HG03558 (cell line): Measurements from ENCODE around the gene TOR2A.

Source experiments
- ATAC-seq: cut with Tn5 transposase; IDR thresholded peaks from one replicate; pipeline ENCODE4 v1.9.1; 2021; ENCODE audit warnings: moderate number of reproducible peaks; ENCODE audit not compliant: unreplicated experiment; ENCODE audit errors: extremely low read depth

TOR2A gene

DNA sequence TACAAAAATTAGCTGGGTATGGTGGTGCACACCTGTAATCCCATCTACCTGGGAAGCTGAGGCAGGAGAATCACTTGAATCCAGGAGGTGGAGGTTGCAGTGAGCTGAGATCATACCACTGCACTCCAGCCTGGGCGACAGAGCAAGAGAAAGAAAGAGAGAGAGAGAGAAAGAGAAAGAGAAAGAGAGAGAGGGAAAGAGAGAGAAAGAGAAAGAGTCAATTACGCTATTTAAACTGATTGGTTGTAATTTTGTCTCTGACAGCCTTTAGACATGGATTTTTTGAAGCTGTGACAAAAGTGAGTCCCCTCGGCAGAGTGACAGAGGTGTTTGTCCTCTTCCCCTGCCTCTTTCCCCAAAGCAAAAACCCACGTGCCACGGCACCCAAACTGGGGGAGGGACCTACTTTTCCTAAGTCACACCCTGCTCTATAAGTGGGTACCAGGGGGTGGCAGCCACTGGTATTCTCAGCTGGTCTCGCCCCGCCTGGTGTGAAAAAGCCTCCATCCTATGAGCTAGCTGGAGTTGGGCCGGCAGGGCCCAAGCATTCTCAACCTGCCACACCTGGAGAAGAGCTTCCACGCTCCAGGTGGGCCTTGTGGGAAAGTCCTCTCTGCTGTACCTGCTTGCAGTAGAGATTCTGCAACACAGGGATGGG, 31.7 kb downstream of the TOR2A start:
- ATAC-seq = no peak

DNA sequence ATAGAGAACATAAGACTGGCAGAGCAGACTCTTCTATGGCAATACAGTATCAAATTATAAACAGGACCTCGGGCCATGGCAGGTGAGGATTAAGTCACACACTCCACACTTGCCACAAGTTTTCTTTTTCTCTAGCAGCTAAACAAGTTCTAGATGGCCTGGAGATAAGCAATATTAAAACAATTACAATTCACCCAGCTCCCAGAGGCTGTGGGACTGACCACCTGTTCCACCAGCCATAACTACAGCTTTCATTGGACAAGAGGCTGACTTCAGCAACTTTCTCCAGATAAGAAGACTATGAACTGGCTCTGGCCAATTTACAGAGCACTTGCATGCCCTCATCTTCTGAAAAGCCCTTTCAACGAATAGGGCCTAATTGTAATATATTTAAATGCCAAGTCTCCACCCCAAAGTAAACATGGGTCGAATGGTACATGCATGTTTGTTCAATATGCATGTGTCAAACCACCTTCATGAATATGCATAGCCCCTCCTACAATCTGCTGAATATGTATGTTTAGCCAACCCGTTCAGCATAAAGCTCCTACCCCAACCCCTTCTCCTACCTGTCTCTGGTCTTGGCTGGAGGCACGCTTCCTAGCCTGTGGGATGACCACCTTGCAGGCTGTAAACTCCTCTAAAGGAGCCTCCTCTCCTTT, 34.4 kb downstream of the TOR2A start:
- ATAC-seq = no peak

- no peak for ATAC-seq
Measured at GRCh38 chr9:127700140-127700539, 35.0 kb downstream of the TOR2A start.

DNA sequence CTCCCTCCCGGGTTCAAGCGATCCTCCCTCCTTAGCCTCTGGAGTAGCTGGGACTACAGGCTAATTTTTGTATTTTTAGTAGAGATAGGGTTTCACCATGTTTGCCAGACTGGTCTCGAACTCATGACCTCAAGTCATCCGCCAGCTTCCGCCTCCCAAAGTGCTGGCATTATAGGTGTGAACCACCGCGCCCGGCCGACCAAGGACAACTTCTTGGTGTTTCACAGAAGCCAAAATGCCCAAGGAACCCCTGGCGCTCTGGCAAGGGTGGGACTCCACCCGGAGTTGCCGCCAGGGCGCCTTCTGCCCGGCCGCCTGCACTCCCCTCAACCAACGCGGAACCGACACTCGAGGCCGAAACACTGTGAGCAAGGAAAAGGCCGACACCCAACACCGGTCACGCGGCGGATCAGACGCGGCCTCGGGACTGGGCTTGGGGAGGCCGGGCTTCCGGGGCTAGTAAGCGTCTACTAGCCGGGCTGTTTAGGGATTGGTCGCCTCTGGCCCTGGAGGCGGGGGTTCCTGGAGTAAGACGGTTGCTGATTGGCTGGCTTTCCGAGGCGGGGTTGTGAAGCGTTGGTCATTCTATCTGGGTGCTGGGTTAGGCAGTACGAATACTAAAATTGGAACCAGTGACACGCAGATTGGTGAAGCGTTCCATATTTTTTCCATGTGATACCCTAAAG, 36.0 kb downstream of the TOR2A start:
- ATAC-seq = no peak

DNA sequence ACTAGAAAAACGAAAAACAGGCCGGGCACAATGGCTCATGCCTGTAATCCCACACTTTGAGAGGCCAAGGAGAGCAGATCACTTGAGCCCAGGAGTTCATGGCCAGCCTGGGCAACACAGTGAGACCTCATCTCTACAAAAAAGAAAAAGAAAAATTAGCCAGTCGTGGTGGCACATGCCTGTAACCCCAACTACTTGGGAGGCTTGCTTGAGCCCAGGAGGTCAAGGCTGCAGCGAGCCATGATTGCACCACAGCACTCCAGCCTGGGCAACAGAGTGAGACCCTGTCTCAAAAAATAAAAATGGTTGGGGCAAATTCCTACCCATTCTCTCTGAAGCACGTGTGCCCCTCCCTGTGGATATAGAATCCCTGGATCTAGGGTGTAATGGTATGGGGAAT, 36.7 kb downstream of the TOR2A start:
- ATAC-seq = no peak

DNA sequence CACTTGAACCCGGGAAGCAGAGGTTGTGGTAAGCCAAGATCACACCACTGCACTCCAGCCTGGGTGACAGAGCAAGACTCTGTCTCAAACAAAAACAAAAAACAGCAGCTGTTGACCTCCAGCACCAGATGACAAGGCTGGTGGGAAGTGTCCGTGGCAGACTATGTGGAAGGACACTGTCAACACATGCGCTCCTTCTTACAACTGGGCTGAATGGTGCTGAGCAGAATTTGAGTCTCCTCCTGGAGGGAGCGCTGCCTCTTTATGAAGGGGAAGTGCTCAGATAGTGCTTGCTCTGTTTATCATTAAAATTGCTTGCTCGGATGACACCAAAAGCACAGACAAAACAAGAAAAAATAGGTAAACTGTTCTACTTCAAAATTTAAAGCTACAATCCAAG, 37.5 kb downstream of the TOR2A start:
- ATAC-seq = no peak

DNA sequence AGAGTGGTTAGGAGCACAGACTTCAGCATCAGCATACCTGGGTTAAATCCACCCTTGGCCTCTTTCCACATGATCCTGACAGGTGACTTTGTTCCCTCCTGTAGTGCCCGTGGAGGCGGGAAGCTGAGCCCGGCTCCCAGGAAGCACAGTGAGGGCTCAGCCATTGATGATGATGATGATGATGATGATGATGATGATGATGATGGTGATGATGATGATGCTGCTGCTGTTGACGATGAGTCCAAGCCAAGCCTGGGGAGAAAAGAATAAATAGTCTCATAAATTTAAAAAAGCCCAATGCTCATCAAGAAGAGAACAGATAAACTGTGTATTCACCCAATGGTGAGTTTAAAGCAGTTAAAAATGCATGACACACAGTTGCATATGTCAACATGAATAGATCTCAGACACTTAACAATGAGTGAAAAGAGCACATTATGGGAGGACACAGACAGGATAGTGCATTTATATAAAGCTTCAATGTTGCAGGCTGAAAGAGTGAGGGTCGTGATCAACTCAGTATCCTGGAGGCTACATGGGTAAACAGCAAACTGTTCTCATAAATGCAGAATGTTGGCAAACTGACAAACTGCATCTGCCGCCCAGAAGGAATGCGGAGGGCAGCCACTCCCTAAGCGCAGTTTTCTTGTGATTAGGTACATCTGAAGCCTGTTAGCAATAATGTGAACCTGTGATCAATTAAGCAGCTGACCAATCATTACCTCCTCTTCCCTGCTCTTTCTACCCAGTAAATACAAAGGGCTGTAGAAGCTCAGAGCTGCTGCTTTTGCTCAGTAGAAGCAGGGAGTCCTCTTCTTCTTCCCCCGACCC, 40.0 kb downstream of the TOR2A start:
- ATAC-seq = no peak

- no peak for ATAC-seq
Measured at GRCh38 chr9:127693697-127694096, 41.4 kb downstream of the TOR2A start.

GRCh38 chr9:127693143-127693542, 42.0 kb downstream of the TOR2A start:
- ATAC-seq = no peak

DNA sequence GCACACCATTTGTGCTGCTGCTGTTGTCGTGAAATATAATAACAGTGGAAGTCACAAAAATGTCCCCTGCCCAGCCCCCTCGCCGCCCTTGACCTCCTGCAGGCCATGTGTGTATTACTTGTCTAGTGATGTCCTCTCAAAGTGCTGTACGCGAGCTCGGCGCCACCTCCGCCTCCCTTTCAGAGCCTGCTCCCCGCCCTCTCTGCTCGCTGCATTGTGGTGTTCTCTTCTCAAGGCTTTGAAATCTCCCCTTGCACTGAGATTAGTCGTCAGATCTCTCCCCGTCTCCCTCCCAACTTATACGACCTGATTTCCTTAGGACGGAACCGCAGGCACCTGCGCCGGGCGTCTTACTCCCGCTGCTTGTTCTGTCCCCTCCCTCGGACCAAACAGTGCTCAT, 43.0 kb downstream of the TOR2A start:
- no peak for ATAC-seq

DNA sequence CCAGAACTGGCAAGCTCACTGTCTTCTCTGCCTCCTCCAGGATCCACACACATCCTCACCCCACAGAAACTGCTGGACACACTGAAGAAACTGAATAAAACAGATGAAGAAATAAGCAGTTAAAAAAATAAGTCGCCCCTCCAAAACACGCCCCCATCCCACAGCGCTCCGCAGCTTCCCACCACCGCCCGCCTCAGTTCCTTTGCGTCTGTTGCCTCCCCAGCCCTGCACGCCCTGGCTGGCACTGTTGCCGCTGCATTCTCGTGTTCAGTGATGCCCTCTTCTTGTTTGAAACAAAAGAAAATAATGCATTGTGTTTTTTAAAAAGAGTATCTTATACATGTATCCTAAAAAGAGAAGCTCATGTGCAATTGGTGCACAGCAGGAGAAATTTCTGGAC, 44.4 kb downstream of the TOR2A start:
- ATAC-seq = no peak

DNA sequence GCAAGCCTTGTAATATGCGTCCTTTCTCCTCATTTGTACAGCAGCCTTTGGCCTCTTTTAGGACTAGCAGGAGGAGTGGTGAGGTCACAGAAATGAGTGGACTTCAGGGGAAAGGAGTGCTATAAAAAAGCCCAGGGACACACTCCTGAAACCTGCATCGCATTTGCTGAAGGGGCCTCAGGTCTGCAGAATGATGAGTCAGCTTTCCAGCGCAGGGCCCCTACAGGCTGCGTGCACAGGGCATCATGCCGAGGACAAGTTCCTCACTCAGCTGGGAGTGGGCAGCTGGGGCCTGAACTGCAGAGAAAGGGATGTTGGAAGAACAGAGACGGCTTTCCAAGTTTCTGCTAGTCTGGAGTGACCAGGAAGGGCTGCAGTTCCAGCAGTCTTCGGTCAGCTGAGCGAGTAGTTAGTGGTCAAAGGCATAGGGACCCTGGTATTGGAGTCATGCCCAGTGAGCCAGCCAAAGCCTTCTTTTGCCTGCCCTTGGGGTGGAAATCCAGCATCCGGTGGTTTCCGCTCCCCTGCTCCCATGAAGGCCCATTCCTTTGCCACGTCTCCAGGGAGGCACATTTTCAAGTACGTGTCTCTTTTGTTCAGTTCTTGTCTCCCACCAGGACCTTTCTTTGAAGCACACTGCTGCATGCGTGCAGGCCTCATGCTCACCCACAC, 45.6 kb downstream of the TOR2A start:
- no peak for ATAC-seq

DNA sequence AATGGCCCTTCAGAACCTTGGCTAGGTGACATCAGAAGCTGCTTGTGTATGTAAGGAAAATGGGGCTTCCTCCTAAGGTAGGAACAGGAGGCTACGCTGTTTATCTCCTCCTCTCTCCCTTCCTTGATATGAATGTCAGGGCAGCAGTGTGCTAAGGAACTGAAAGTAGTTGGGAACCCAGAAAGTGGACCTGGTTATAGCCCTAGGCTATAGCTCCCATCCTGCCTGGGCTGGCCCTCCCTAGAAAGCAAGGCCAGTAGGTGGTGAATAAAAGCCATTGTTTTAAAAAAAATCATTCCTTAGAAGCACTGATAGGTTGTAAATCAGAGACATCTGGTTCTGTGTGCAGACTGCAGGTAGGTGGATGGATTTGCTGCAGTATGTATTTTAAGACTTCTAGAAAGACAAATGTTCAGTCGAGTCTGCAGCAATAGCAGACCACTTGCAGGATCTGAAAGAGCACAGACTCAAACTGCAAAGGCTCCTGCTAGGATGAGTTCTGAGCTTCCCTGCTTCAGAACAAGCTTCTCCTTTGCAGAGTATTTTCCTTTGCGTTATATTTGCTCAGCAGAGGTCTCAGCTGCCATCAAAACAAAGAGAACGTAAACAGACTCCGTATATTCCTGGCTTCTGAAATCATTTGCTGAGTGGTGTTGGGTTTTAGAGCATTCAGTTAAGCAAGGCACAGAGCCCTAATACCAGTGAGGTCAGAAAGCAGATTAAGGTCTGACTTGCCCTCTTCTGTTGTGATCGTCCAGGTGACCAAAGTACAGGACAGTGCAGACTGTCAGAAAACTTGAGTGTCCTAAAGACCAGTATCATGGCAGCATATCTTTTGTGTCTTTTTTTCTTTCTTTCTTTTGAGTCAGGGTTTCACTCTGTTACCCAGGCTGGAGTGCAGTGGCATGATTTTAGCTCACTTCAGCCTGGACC, 48.4 kb downstream of the TOR2A start:
- ATAC-seq = no peak

DNA sequence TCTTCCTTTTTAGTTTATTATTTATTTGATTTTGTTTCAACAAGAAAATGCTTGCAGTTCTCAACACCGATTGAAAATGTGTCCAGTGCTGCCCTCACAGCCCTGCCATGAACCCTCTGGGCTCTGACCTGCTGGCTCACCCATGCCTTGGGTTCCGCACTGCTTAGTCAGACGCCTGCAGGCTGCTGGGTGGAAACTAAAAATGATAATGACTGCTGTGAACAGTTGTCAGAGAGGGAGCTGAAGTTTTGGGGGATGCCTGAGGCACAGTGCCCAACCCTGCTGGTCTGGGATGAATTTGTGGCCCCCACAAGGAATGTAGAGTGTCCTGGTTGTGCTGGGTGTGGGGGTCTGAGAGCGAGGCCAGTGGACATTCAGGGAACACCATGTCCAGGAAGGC, 50.5 kb downstream of the TOR2A start:
- no peak for ATAC-seq

GRCh38 chr9:127683723-127684122, 51.4 kb downstream of the TOR2A start:
- no peak for ATAC-seq

- no peak for ATAC-seq
Measured at GRCh38 chr9:127682351-127683136, 52.5 kb downstream of the TOR2A start.
